Brain microvascular endothelial cell (primary cell): ENCODE measurements around the gene TPP1.
A peak's percentile ranks its signal among the peaks of the same experiment; 100 is the strongest.

ENCODE experiments used
- DNase-seq: peaks from one replicate; pipeline ENCODE4 v3.0.0-alpha.2; 2020
- H3K27ac ChIP-seq: fragments of 250-450 bp; sonication (Bioruptor Pico); 2 replicates; pipeline ENCODE4 v1.5.1; 2020; ENCODE audit warnings: mild to moderate bottlenecking, moderate library complexity
- H3K27me3 ChIP-seq: fragments of 250-450 bp; sonication (Bioruptor Pico); replicated peaks from 2 replicates; pipeline ENCODE4 v1.5.1; 2020; ENCODE audit warnings: mild to moderate bottlenecking
- H3K36me3 ChIP-seq: fragments of 250-450 bp; sonication (Bioruptor Pico); replicated peaks from 2 replicates; pipeline ENCODE4 v1.5.1; 2020; ENCODE audit warnings: mild to moderate bottlenecking
- H3K4me3 ChIP-seq: 2 replicates; pipeline ENCODE4 v1.5.1; 2011; ENCODE audit warnings: low read depth, mild to moderate bottlenecking, control low read depth, low read length, moderate library complexity
- CTCF ChIP-seq: IDR thresholded peaks from 2 replicates; pipeline ENCODE4 v1.5.1; 2011; ENCODE audit warnings: low read depth, mild to moderate bottlenecking, moderate library complexity, low read length, control low read depth, inconsistent platforms; ENCODE audit errors: missing control alignments
- in situ Hi-C: cut with HindIII; loops from 2 replicates; pipeline ENCODE4 v1.10.0; 2017; ENCODE audit warnings: low sequenced_read_pairs, low pct_ligation_motif_present

The TPP1 gene

GRCh38 chr11:6570691-6571427 is 48.4 kb downstream of the TPP1 start:
- no peaks in the 10 kb centered on the region for H3K36me3 ChIP-seq
- in situ Hi-C loops, result no loop called here
- no peak overlapping the region for H3K4me3 ChIP-seq
- no peaks in the 10 kb centered on the region for H3K27me3 ChIP-seq
- no peak for DNase-seq
- no peak overlapping the region for H3K27ac ChIP-seq
- peak; percentile 5 for TF ChIP-seq CTCF

GRCh38 chr11:6569706-6570105 is 49.5 kb downstream of the TPP1 start:
- in situ Hi-C loops, result no loop called here
- TF ChIP-seq CTCF, result no peak
- no peaks in the 10 kb centered on the region for H3K36me3 ChIP-seq
- no peak overlapping the region for H3K4me3 ChIP-seq
- no peak for DNase-seq
- no peaks in the 10 kb centered on the region for H3K27me3 ChIP-seq
- H3K27ac ChIP-seq, result no peak overlapping the region

- no peak overlapping the region for H3K4me3 ChIP-seq
- in situ Hi-C loops, result no loop called here
- peak; percentile 45 for DNase-seq
These were observed 50.9 kb downstream of the TPP1 start for GRCh38 chr11:6568191-6568918.

GRCh38 chr11:6567371-6567745 is 51.9 kb downstream of the TPP1 start:
- H3K27ac ChIP-seq, result no peak overlapping the region
- no peaks in the 10 kb centered on the region for H3K36me3 ChIP-seq
- no peak for TF ChIP-seq CTCF
- H3K27me3 ChIP-seq, result no peaks in the 10 kb centered on the region
- no peak for DNase-seq
- in situ Hi-C loops, result no loop called here
- no peak overlapping the region for H3K4me3 ChIP-seq

More at GRCh38 chr11:6568191-6568918, 50.9 kb downstream of the TPP1 start:
- Histone ChIP-seq H3K27me3 (no peaks in the 10 kb centered on the region), H3K36me3 (no peaks in the 10 kb centered on the region), H3K27ac (no peak overlapping the region)
- TF ChIP-seq CTCF, result peak; percentile 15

- no peak for TF ChIP-seq CTCF
- in situ Hi-C loops, result no loop called here
- Histone ChIP-seq H3K36me3 (no peaks in the 10 kb centered on the region), H3K27me3 (no peaks in the 10 kb centered on the region), H3K27ac (no peak overlapping the region), H3K4me3 (no peak overlapping the region)
- DNase-seq, result no peak
These were observed 52.4 kb downstream of the TPP1 start for GRCh38 chr11:6566704-6567370.
